GM04503 (cell line): ENCODE data around the gene UNC50.

Experiments
- DNase-seq: peaks from one replicate; pipeline ENCODE4 v3.0.0-alpha.2; 2012; ENCODE audit warnings: low read depth

The UNC50 gene

GRCh38 chr2:98608116-98608961 lies at the start of gene UNC50, which contains the start of gene COA5:
Gene UNC50, plus strand, starts transcription at chr2:98608589. Its CDS starts 1,171 bp downstream, at chr2:98609760.
Gene COA5, minus strand, starts transcription at chr2:98608512. Its CDS starts 107 bp downstream, at chr2:98608405.
- DNase-seq: peak; percentile 63

GRCh38 chr2:98558852-98559530 lies 49.4 kb upstream of the UNC50 start:
- DNase-seq: no peak

- DNase-seq: no peak
These were observed 48.8 kb upstream of the UNC50 start for GRCh38 chr2:98559581-98559980.

GRCh38 chr2:98560256-98560771 lies 48.1 kb upstream of the UNC50 start:
- peak; percentile 34 for DNase-seq

GRCh38 chr2:98561018-98561417 lies 47.4 kb upstream of the UNC50 start:
- DNase-seq: no peak

GRCh38 chr2:98561902-98562695 lies 46.3 kb upstream of the UNC50 start:
- no peak for DNase-seq

- DNase-seq: no peak
These were observed 45.0 kb upstream of the UNC50 start for GRCh38 chr2:98563394-98563793.

- no peak for DNase-seq
These were observed 43.8 kb upstream of the UNC50 start for GRCh38 chr2:98564541-98565132.

GRCh38 chr2:98565286-98565860 lies 43.0 kb upstream of the UNC50 start:
- no peak for DNase-seq

GRCh38 chr2:98565941-98566340 lies 42.4 kb upstream of the UNC50 start:
- no peak for DNase-seq

- no peak for DNase-seq
These were observed 40.0 kb upstream of the UNC50 start for GRCh38 chr2:98568161-98568956.

GRCh38 chr2:98569197-98569793 lies 39.1 kb upstream of the UNC50 start:
- DNase-seq: no peak

- no peak for DNase-seq
These were observed 38.5 kb upstream of the UNC50 start for GRCh38 chr2:98569915-98570314.

- DNase-seq: no peak
These were observed 38.0 kb upstream of the UNC50 start for GRCh38 chr2:98570356-98570755.

GRCh38 chr2:98571121-98571701 lies 37.2 kb upstream of the UNC50 start:
- DNase-seq: no peak

- DNase-seq: no peak
These were observed 36.6 kb upstream of the UNC50 start for GRCh38 chr2:98571796-98572195.

- no peak for DNase-seq
These were observed 36.2 kb upstream of the UNC50 start for GRCh38 chr2:98572211-98572610.

- no peak for DNase-seq
These were observed 35.7 kb upstream of the UNC50 start for GRCh38 chr2:98572676-98573075.

GRCh38 chr2:98573426-98573825 lies 35.0 kb upstream of the UNC50 start:
- DNase-seq: no peak
